K562 (cell line): ENCODE measurements around the gene BTN3A1. TPM values are rescaled to one million over a fixed set of nuclear protein-coding genes. Genes with fewer than 3 reads are reported as not detected.
A peak's percentile ranks its signal among the peaks of the same experiment; 100 is the strongest.

ENCODE experiments used
- CHCHD3 ChIP-seq: fragments of 250-450 bp; sonication (Bioruptor Pico); IDR thresholded peaks from 2 replicates; pipeline ENCODE4 v2.1.2; 2022; ENCODE audit warnings: mild to moderate bottlenecking
- FOS ChIP-seq: IDR thresholded peaks from 3 replicates; pipeline ENCODE4 v1.6.1; 2011; ENCODE audit not compliant: insufficient read length; ENCODE audit errors: extremely low read depth
- GTF2A2 ChIP-seq: IDR thresholded peaks from 2 replicates; pipeline ENCODE4 v1.6.1; 2016; ENCODE audit warnings: mild to moderate bottlenecking, missing genetic modification characterization, missing compliant biosample characterization
- NR2C1 ChIP-seq, 2 experiments: fragments of 450-650 bp; IDR thresholded peaks; 2 replicates each; pipeline ENCODE4 v1.6.1; 2017; ENCODE audit warnings: mild to moderate bottlenecking in 2 of 2, antibody characterized with exemption in 1 of 2, inconsistent platforms in 1 of 2, missing compliant biosample characterization in 1 of 2, missing genetic modification characterization in 1 of 2
- NR4A1 ChIP-seq, 2 experiments: fragments of 250-450 bp in 1 of 2; fragments of 450-650 bp in 1 of 2; sonication (Bioruptor Pico) in 1 of 2; IDR thresholded peaks; 2 replicates each; pipeline versions ENCODE4 v1.4.0 to v1.6.1; 2016 to 2020; ENCODE audit warnings: mild to moderate bottlenecking in 2 of 2, missing compliant biosample characterization in 1 of 2, missing genetic modification characterization in 1 of 2, moderate library complexity in 1 of 2
- PHB ChIP-seq: fragments of 250-450 bp; sonication (Bioruptor Pico); IDR thresholded peaks from 2 replicates; pipeline ENCODE4 v1.5.0; 2021
- ZBTB40 ChIP-seq, 2 experiments: fragments of 450-650 bp in 1 of 2; sonication (generic) in 1 of 2; formaldehyde crosslinking in 1 of 2; IDR thresholded peaks; 2 replicates each; pipeline versions ENCODE4 v1.7.1 to v1.9.0; 2016 to 2022; ENCODE audit warnings: inconsistent platforms in 1 of 2, mild to moderate bottlenecking in 1 of 2, missing genetic modification reagents in 1 of 2
- ZNF282 ChIP-seq: sonication (generic); formaldehyde crosslinking; IDR thresholded peaks from 2 replicates; pipeline ENCODE4 v1.8.1; 2023; ENCODE audit warnings: missing genetic modification reagents
- ZNF717 ChIP-seq: fragments of 250-450 bp; sonication (Bioruptor Pico); IDR thresholded peaks from 2 replicates; pipeline ENCODE4 v1.5.0; 2021
- polyA plus RNA-seq, 8 experiments: library from polyadenylated mRNA; depleted of rRNA in 4 of 8; stranded (reverse) in 5 of 8; unstranded in 3 of 8; fragments of >200 nt; fragmentation: Nextera tagmentation in 2 of 8; fragmentation: Illumina TruSeq in 1 of 8; extraction: Ambion mirVana in 2 of 8; extraction: Trizol in 1 of 8; gene quantifications; 2 replicates each; pipeline versions ENCODE4 v1.2.1 to v1.2.3, GENCODE V29; 2011 to 2014; ENCODE audit warnings: inconsistent platforms in 1 of 8, missing spikeins in 1 of 8
- total RNA-seq, 7 experiments: library from RNA; depleted of rRNA in 6 of 7; stranded (reverse); fragments of >200 nt in 6 of 7; fragmentation: Illumina TruSeq in 2 of 7; extraction: Trizol in 2 of 7; gene quantifications; 2 replicates each; pipeline versions ENCODE4 v1.2.1 to v1.2.3, GENCODE V29; 2011 to 2021; ENCODE audit warnings: low replicate concordance in 1 of 7
- TF ChIP-seq, protein P1 (sequence below): fragments of 250-450 bp; sonication (Bioruptor Pico); IDR thresholded peaks from 2 replicates; pipeline ENCODE4 v1.8.0; 2022; ENCODE audit warnings: inconsistent platforms, mild to moderate bottlenecking, moderate library complexity, borderline replicate concordance
- TF ChIP-seq, protein P2 (sequence below): fragments of 450-650 bp; IDR thresholded peaks from 2 replicates; pipeline ENCODE4 v1.6.1; 2018; ENCODE audit not compliant: partially characterized antibody

Gene BTN3A1
- total and polyA plus RNA-seq, 9 of the 15 experiments (the other 6 are each of a cell fraction or from before 2014, with no cell fraction given), result 0.84 to 8.5 (median 3.9) TPM

GRCh38 chr6:26457806-26458688 lies 56.0 kb downstream of the BTN3A1 start, which contains the start of gene BTN2A1 (continued):
- TF ChIP-seq ZBTB40 (IDR thresholded peaks at IDR 0.05) (no peak), ZBTB40 (CRISPR knock-in tag; IDR thresholded peaks at IDR 0.05) (no peak), CHCHD3 (no peak), FOS (peak; percentile 84), ZNF717 (no peak), PHB (no peak), NR2C1 (IDR thresholded peaks at IDR 0.05) (no peak), NR2C1 (tag; IDR thresholded peaks at IDR 0.05) (no peak), NR4A1 (CRISPR knock-in tag; IDR thresholded peaks at IDR 0.05) (no peak), NR4A1 (tag; IDR thresholded peaks at IDR 0.05) (no peak), ZNF282 (CRISPR knock-in tag) (no peak), GTF2A2 (tag) (no peak)
- TF ChIP-seq, protein P1, sequence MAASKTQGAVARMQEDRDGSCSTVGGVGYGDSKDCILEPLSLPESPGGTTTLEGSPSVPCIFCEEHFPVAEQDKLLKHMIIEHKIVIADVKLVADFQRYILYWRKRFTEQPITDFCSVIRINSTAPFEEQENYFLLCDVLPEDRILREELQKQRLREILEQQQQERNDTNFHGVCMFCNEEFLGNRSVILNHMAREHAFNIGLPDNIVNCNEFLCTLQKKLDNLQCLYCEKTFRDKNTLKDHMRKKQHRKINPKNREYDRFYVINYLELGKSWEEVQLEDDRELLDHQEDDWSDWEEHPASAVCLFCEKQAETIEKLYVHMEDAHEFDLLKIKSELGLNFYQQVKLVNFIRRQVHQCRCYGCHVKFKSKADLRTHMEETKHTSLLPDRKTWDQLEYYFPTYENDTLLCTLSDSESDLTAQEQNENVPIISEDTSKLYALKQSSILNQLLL (CRISPR knock-in tag), result no peak
- TF ChIP-seq, protein P2, sequence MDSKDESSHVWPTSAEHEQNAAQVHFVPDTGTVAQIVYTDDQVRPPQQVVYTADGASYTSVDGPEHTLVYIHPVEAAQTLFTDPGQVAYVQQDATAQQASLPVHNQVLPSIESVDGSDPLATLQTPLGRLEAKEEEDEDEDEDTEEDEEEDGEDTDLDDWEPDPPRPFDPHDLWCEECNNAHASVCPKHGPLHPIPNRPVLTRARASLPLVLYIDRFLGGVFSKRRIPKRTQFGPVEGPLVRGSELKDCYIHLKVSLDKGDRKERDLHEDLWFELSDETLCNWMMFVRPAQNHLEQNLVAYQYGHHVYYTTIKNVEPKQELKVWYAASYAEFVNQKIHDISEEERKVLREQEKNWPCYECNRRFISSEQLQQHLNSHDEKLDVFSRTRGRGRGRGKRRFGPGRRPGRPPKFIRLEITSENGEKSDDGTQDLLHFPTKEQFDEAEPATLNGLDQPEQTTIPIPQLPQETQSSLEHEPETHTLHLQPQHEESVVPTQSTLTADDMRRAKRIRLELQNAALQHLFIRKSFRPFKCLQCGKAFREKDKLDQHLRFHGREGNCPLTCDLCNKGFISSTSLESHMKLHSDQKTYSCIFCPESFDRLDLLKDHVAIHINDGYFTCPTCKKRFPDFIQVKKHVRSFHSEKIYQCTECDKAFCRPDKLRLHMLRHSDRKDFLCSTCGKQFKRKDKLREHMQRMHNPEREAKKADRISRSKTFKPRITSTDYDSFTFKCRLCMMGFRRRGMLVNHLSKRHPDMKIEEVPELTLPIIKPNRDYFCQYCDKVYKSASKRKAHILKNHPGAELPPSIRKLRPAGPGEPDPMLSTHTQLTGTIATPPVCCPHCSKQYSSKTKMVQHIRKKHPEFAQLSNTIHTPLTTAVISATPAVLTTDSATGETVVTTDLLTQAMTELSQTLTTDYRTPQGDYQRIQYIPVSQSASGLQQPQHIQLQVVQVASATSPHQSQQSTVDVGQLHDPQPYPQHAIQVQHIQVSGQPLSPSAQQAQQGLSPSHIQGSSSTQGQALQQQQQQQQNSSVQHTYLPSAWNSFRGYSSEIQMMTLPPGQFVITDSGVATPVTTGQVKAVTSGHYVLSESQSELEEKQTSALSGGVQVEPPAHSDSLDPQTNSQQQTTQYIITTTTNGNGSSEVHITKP, result peak; percentile 84
